Measurements from ENCODE around the gene MARCHF2.

DNA sequence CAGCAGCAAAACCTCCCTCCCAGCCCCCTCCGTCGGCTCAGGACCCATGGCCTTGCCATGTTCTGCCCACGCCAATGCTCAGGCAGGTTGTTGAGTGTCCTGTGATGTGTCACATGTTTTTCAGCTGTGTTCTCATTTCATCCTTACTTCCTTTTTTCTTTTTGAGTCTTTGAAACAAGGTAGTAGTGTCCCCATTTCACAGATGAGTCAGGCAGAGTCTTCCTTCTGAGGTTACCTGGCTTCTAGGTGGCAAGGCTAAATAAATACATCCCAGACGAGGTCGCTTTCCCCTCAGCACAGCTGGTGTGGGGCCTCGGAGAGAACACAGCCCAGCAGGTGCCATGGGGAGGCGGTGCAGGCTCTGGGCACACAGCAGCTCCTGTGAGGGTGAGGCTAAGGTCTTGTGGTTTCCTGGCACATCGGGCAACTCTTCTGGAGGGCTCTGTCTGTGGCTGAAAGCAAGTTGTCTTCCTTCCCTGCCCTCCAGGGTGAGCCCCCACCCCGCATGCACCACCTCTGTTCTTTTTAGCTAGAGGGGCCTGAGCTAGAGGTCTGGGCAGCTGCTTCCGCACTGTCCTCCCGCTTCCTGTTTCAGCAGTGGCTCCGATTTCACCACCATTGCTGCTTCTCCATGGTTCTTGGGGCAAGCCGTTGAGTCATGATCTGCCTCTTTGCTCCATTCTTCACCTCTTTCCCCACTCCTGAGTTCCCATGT is 74.2 kb downstream of the MARCHF2 start:
- TF ChIP-seq TEAD2 (tag; IDR thresholded peaks at IDR 0.05), result no peak
- TF ChIP-seq KDM1A (IDR thresholded peaks at IDR 0.05), result no peak
- TF ChIP-seq HEY1 (CRISPR knock-in tag; IDR thresholded peaks at IDR 0.05; ENCODE audit: borderline replicate concordance), result no peak
- TF ChIP-seq SETDB1 (IDR thresholded peaks at IDR 0.05; ENCODE audit: low read length), result no peak
